Gastrocnemius medialis (tissue), 4 donors: ENCODE measurements around the gene STAP1. TPM values are rescaled to one million over a fixed set of nuclear protein-coding genes. Genes with fewer than 3 reads are reported as not detected.
"Not testable (repeated sequence)": the region's sequence is repeated elsewhere in the genome, so short reads cannot be mapped to it uniquely, and the experiment has no call there.

Source experiments
- ATAC-seq, 2 donors: fragments of 150-250 bp; one replicate each; pipeline ENCODE4 v1.9.1; 2016
- DNase-seq, 2 donors: peaks; one replicate each; pipeline ENCODE4 v3.0.0-alpha.2; 2019
- H3K27ac ChIP-seq, 4 donors: fragments of 200-600 bp; sonication (generic); 1 replicate in 1 of 4; 2 replicates in 3 of 4; pipeline ENCODE4 v1.5.1; 2016 to 2018; ENCODE audit warnings: mild to moderate bottlenecking in 2 of 4, moderate library complexity in 1 of 4
- H3K27me3 ChIP-seq, 3 donors: fragments of 200-600 bp; sonication (generic) in 2 of 3; 1 replicate in 1 of 3; 2 replicates in 2 of 3; pipeline versions ENCODE4 v1.5.1 to v1.6.0; 2016 to 2019; ENCODE audit warnings: mild to moderate bottlenecking in 1 of 3, moderate library complexity in 1 of 3
- H3K36me3 ChIP-seq, 2 donors: fragments of 200-600 bp; sonication (generic) in 1 of 2; one replicate each; pipeline ENCODE4 v1.5.1; 2017 to 2018
- H3K4me1 ChIP-seq, 2 donors: fragments of 200-600 bp; sonication (generic) in 1 of 2; one replicate each; pipeline ENCODE4 v1.5.1; 2016 to 2017; ENCODE audit warnings: mild to moderate bottlenecking in 2 of 2
- H3K4me3 ChIP-seq, 4 donors: fragments of 200-600 bp; sonication (generic) in 3 of 4; 1 replicate in 1 of 4; 2 replicates in 3 of 4; pipeline ENCODE4 v1.5.1; 2016 to 2019; ENCODE audit warnings: mild to moderate bottlenecking in 2 of 4
- H3K9me3 ChIP-seq, 3 donors: fragments of 200-600 bp; sonication (generic) in 2 of 3; 1 replicate in 1 of 3; 2 replicates in 2 of 3; pipeline ENCODE4 v1.5.1; 2016 to 2019
- CTCF ChIP-seq, 5 experiments: fragments of 450-650 bp in 3 of 5; fragments of 200-600 bp in 2 of 5; sonication (generic) in 2 of 5; IDR thresholded peaks in 4 of 5; conservative IDR thresholded peaks in 1 of 5; 1 replicate in 4 of 5; 2 replicates in 1 of 5; pipeline ENCODE4 v1.5.1; 2016 to 2019; ENCODE audit warnings: antibody characterized with exemption in 5 of 5, mild to moderate bottlenecking in 3 of 5, moderate library complexity in 3 of 5
- POLR2A ChIP-seq, 2 donors: fragments of 450-650 bp; IDR thresholded peaks; one replicate each; pipeline ENCODE4 v1.6.1; 2017; ENCODE audit warnings: antibody characterized with exemption in 2 of 2, mild to moderate bottlenecking in 2 of 2, moderate library complexity in 2 of 2
- in situ Hi-C, 4 donors: fragments of 200-750 bp; cut with MboI; loops; one replicate each; pipeline versions ENCODE4 v1.15.0 to v1.8.0; 2017; ENCODE audit warnings: low sequenced_read_pairs in 4 of 4
- intact Hi-C: fragments of 100-400 bp; cut with DNase I; formaldehyde crosslinking; loops from one replicate; pipeline ENCODE4 v1.15.1; 2023; ENCODE audit warnings: low total_unique reads
- total RNA-seq, 4 donors: library from RNA; depleted of rRNA; stranded (reverse); fragments of >200 nt; gene quantifications; one replicate each; pipeline versions ENCODE4 v1.1.0 to v1.2.3, GENCODE V29; 2016

STAP1 gene
- total RNA-seq, 4 donors from 2014 or later: not detected

DNA sequence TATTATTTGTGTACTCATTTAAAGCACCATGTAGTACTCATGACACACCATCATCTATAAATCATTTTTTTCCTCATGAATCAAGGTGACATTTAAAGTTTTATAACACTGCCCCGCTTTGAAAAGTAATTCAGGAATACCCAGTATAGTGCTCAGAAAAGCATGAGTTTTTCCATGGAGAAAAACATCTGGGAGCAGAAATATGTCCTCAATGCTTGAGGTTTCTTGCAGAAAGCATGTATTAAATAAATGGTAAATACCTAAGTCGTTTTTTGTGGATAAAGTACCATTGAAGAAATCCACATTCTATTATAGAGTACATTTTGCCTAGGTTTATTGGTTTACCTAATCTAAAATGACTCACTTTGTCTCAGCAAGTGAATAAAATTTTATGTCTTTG, 76.2 kb downstream of the STAP1 start:
- intact Hi-C loops (no loop called here), in situ Hi-C loops (no loop called here)
- TF ChIP-seq CTCF (IDR thresholded peaks at IDR 0.05 in 4 of 5, conservative IDR thresholded peaks at IDR 0.05 in 1 of 5) (no peak), POLR2A (IDR thresholded peaks at IDR 0.05) (no peak)
- H3K9me3 ChIP-seq: no peaks in the 10 kb centered on the region
- H3K27me3 ChIP-seq: no peaks in the 10 kb centered on the region
- no peak overlapping the region for H3K4me3 ChIP-seq
- DNase-seq (no peak), ATAC-seq (no peak)
- H3K36me3 ChIP-seq: peaks cover 0 to 45% of the 10 kb centered on the region in 2 donors
- no peaks in the 10 kb centered on the region for H3K4me1 ChIP-seq
- no peak overlapping the region for H3K27ac ChIP-seq

- H3K9me3 ChIP-seq: no peaks in the 10 kb centered on the region
- H3K27me3 ChIP-seq: no peaks in the 10 kb centered on the region
- H3K27ac ChIP-seq: no peak overlapping the region
- intact Hi-C loops (no loop called here), in situ Hi-C loops (no loop called here)
- no peak overlapping the region for H3K4me3 ChIP-seq
- no peak for DNase-seq
- H3K36me3 ChIP-seq: peaks cover 0 to 39% of the 10 kb centered on the region in 2 donors
- TF ChIP-seq CTCF (IDR thresholded peaks at IDR 0.05 in 4 of 5, conservative IDR thresholded peaks at IDR 0.05 in 1 of 5): no peak
- TF ChIP-seq POLR2A (IDR thresholded peaks at IDR 0.05): no peak
- no peak for ATAC-seq
- H3K4me1 ChIP-seq: no peaks in the 10 kb centered on the region
These were observed 76.8 kb downstream of the STAP1 start for GRCh38 chr4:67635331-67635730.

DNA sequence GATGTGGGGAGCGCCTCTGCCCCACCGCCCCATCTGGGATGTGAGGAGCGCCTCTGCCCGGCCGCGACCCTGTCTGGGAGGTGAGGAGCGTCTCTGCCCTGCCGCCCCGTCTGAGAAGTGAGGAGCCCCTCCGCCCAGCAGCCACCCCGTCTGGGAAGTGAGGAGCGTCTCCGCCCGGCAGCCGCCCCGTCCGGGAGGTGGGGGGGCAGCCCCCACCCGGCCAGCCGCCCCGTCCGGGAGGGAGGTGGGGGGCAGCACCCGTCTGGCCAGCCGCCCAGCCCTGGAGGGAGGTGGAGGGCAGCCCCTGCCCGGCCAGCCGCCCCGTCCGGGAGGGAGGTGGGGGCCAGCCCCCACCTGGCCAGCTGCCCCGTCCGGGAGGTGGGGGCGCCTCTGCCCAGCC, 78.5 kb downstream of the STAP1 start:
- intact Hi-C loops, in situ Hi-C loops, H3K27me3 ChIP-seq, H3K27ac ChIP-seq, H3K4me3 ChIP-seq, ATAC-seq, H3K9me3 ChIP-seq, DNase-seq, H3K4me1 ChIP-seq: not testable (repeated sequence)
- H3K36me3 ChIP-seq: peaks cover 0 to 24% of the 10 kb centered on the region in 2 donors

DNA sequence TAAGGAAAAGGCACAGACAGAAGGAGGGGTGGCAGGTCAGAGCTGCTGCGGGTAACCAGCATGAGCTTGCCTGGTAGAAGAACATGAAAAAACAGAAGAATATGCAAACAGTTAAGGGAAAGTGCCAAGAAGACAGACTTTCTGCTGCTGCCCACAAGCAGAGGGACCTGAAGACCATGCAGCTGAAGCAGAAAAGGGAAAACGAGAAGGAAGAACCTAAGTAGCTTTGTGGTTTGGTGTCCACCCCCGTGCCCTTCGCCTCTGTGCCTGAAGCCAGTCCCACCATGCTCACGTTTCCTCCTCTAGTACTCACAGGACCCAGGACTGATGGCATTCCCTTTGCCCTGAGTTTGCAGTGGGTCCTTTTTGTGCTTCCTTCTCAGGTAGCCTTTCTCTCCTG, 79.6 kb downstream of the STAP1 start:
- peaks cover 0 to 12% of the 10 kb centered on the region in 2 donors for H3K36me3 ChIP-seq

DNA sequence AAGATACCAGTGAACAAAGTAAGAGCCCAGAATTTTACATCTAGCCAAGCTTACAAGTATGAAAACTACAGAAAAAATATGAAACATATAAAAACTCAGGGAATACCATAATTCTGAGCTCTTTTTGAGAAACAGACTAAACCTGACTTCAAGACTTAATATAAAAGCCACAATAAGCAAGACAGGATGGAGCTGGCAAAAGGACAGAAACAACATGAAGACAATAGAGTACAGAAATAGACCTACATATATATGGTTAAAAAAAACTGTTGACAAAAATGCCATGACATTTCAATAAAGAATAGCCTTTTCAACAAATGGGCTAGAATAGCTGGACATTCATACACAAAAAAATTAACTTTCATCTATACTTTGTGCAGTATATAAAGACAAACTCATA, 93.0 kb downstream of the STAP1 start:
- H3K27ac ChIP-seq: no peak overlapping the region
- in situ Hi-C loops (no loop called here), intact Hi-C loops (no loop called here)
- no peak for TF ChIP-seq CTCF (IDR thresholded peaks at IDR 0.05 in 4 of 5, conservative IDR thresholded peaks at IDR 0.05 in 1 of 5)
- no peak for TF ChIP-seq POLR2A (IDR thresholded peaks at IDR 0.05)
- no peaks in the 10 kb centered on the region for H3K4me1 ChIP-seq
- no peak overlapping the region for H3K4me3 ChIP-seq
- H3K36me3 ChIP-seq: peaks cover 0 to 27% of the 10 kb centered on the region in 2 donors
- DNase-seq (no peak), ATAC-seq (no peak)
- no peaks in the 10 kb centered on the region for H3K27me3 ChIP-seq
- no peaks in the 10 kb centered on the region for H3K9me3 ChIP-seq

More for the DNA sequence above, 79.6 kb downstream of the STAP1 start:
- no peak for TF ChIP-seq POLR2A (IDR thresholded peaks at IDR 0.05)
- no peak for DNase-seq
- no peaks in the 10 kb centered on the region for H3K4me1 ChIP-seq
- H3K9me3 ChIP-seq: no peaks in the 10 kb centered on the region
- no peak for ATAC-seq
- in situ Hi-C loops: no loop called here
- intact Hi-C loops: no loop called here
- H3K27ac ChIP-seq: no peak overlapping the region
- no peaks in the 10 kb centered on the region for H3K27me3 ChIP-seq
- H3K4me3 ChIP-seq: no peak overlapping the region

Other genes starting within 250 kb of the STAP1 start
- 10 to 100 TPM in 1 of 4 donors, 1 to 10 TPM in 3; 2.4 to 10.4 (median 5.2) TPM for gene CENPC, start 13.2 kb upstream of the STAP1 start, total RNA-seq
- gene UBA6, start 142.4 kb downstream of the STAP1 start, total RNA-seq: 100 to 1,000 TPM in 1 of 4 donors, 10 to 100 TPM in 3; 38.9 to 103 (median 46.3) TPM
- gene GNRHR, start 195.7 kb downstream of the STAP1 start, total RNA-seq: not detected